CD14-positive monocyte (primary cell): ENCODE measurements around the gene HNMT. TPM values are rescaled to one million over a fixed set of nuclear protein-coding genes. Genes with fewer than 3 reads are reported as not detected.

Source experiments
- DNase-seq, 3 donors: peaks; one replicate each; pipeline ENCODE4 v3.0.0-alpha.2; 2011 to 2022
- H2AFZ ChIP-seq: 2 replicates; pipeline ENCODE4 v1.6.0; 2012; ENCODE audit warnings: mild to moderate bottlenecking, low read depth, low read length, inconsistent platforms; ENCODE audit not compliant: insufficient read depth, poor library complexity, severe bottlenecking
- H3K27ac ChIP-seq, 2 donors: 1 replicate in 1 of 2; 2 replicates in 1 of 2; pipeline ENCODE4 v1.5.1; 2012 to 2013; ENCODE audit warnings: low read length in 2 of 2, control low read depth in 1 of 2, inconsistent platforms in 1 of 2, low read depth in 1 of 2, mild to moderate bottlenecking in 1 of 2
- H3K27me3 ChIP-seq, 2 donors: one replicate each; pipeline versions ENCODE4 v1.6.0 to v1.6.1; 2011 to 2013; ENCODE audit warnings: low read length in 2 of 2; ENCODE audit not compliant: control insufficient read depth in 2 of 2, insufficient read depth in 2 of 2
- H3K36me3 ChIP-seq, 2 donors: replicated peaks in 1 of 2; 1 replicate in 1 of 2; 2 replicates in 1 of 2; pipeline versions ENCODE4 v1.5.1 to v1.6.1; 2012 to 2013; ENCODE audit warnings: low read length in 2 of 2, control low read depth in 1 of 2, inconsistent platforms in 1 of 2, mild to moderate bottlenecking in 1 of 2; ENCODE audit not compliant: insufficient read depth in 2 of 2, control insufficient read depth in 1 of 2
- H3K4me1 ChIP-seq, 2 donors: 1 replicate in 1 of 2; 2 replicates in 1 of 2; pipeline versions ENCODE4 v1.5.1 to v1.6.1; 2012 to 2013; ENCODE audit warnings: low read length in 2 of 2, control low read depth in 1 of 2, inconsistent platforms in 1 of 2, mild to moderate bottlenecking in 1 of 2, moderate library complexity in 1 of 2; ENCODE audit not compliant: insufficient read depth in 2 of 2, control insufficient read depth in 1 of 2
- H3K4me2 ChIP-seq: replicated peaks from 2 replicates; pipeline ENCODE3; 2012; ENCODE audit warnings: low read length, moderate library complexity, mild to moderate bottlenecking; ENCODE audit not compliant: poor library complexity, severe bottlenecking; ENCODE audit errors: extremely low read depth
- H3K4me3 ChIP-seq, 3 experiments: fragments of 200-600 bp in 1 of 3; sonication (generic) in 1 of 3; replicated peaks in 1 of 3; 1 replicate in 2 of 3; 2 replicates in 1 of 3; pipeline ENCODE4 v1.5.1; 2011 to 2013; ENCODE audit warnings: low read length in 3 of 3, mild to moderate bottlenecking in 3 of 3, control low read depth in 2 of 3, low read depth in 2 of 3, inconsistent platforms in 1 of 3, moderate library complexity in 1 of 3
- H3K79me2 ChIP-seq: 2 replicates; pipeline ENCODE4 v1.6.0; 2012; ENCODE audit warnings: mild to moderate bottlenecking, control low read depth, inconsistent platforms, low read length, moderate library complexity; ENCODE audit not compliant: insufficient read depth
- H3K9ac ChIP-seq: 2 replicates; pipeline ENCODE4 v1.6.0; 2017; ENCODE audit warnings: low read length, mild to moderate bottlenecking; ENCODE audit not compliant: insufficient read depth, poor library complexity, severe bottlenecking
- H3K9me3 ChIP-seq, 2 donors: replicated peaks in 1 of 2; 1 replicate in 1 of 2; 2 replicates in 1 of 2; pipeline versions ENCODE4 v1.5.1 to v1.6.1; 2012 to 2013; ENCODE audit warnings: low read length in 2 of 2, control low read depth in 1 of 2; ENCODE audit not compliant: control insufficient read depth in 1 of 2, insufficient read depth in 1 of 2
- H4K20me1 ChIP-seq: 2 replicates; pipeline ENCODE4 v1.6.0; 2012; ENCODE audit warnings: mild to moderate bottlenecking, low read length, control low read depth, moderate library complexity; ENCODE audit not compliant: insufficient read depth
- H3K27ac Mint-ChIP-seq, 7 donors: one replicate each; pipeline ENCODE4 v1.8.0; 2020; ENCODE audit warnings: mild to moderate bottlenecking in 7 of 7, mixed read lengths in 7 of 7, moderate library complexity in 6 of 7, inconsistent platforms in 2 of 7
- H3K27me3 Mint-ChIP-seq, 3 donors: one replicate each; pipeline ENCODE4 v1.8.0; 2021 to 2022; ENCODE audit warnings: low read depth in 3 of 3, mild to moderate bottlenecking in 3 of 3, mixed read lengths in 3 of 3, moderate library complexity in 3 of 3, inconsistent platforms in 1 of 3
- H3K36me3 Mint-ChIP-seq, 2 donors: one replicate each; pipeline ENCODE4 v1.8.0; 2020; ENCODE audit warnings: mixed read lengths in 2 of 2, inconsistent platforms in 1 of 2, mild to moderate bottlenecking in 1 of 2
- H3K4me1 Mint-ChIP-seq: one replicate; pipeline ENCODE4 v1.8.0; 2020; ENCODE audit warnings: mild to moderate bottlenecking, mixed read lengths
- H3K4me3 Mint-ChIP-seq, 2 donors: one replicate each; pipeline ENCODE4 v1.8.0; 2020; ENCODE audit warnings: mild to moderate bottlenecking in 2 of 2, mixed read lengths in 2 of 2, moderate library complexity in 1 of 2
- H3K9me3 Mint-ChIP-seq, 7 donors: one replicate each; pipeline ENCODE4 v1.8.0; 2020 to 2022; ENCODE audit warnings: mixed read lengths in 7 of 7, mild to moderate bottlenecking in 6 of 7, moderate library complexity in 6 of 7, inconsistent platforms in 2 of 7
- WGBS: methylation state at CpG from one replicate; pipeline ENCODE4 v1.1.5; 2013; ENCODE audit warnings: missing lambda C conversion rate; ENCODE audit not compliant: insufficient coverage; 5-methylcytosine and 5-hydroxymethylcytosine counted together
- intact Hi-C, 2 donors: fragments of 100-400 bp; cut with micrococcal nuclease; formaldehyde crosslinking; loops; one replicate each; pipeline versions ENCODE4 v1.15.0 to v1.15.1; 2023
- polyA plus RNA-seq, 3 donors: library from polyadenylated mRNA; depleted of rRNA in 1 of 3; unstranded in 2 of 3; stranded (reverse) in 1 of 3; fragments of 300-500 nt in 2 of 3; fragments of >200 nt in 1 of 3; fragmentation: Illumina TruSeq in 2 of 3; gene quantifications; 1 replicate in 2 of 3; 2 replicates in 1 of 3; pipeline ENCODE4 v1.2.3, GENCODE V29; 2012 to 2021
- TF ChIP-seq, protein P1 (sequence below): fragments of 200-600 bp; IDR thresholded peaks from one replicate; pipeline ENCODE4 v1.8.0; 2022; ENCODE audit warnings: antibody characterized with exemption, mild to moderate bottlenecking

Gene HNMT
- polyA plus RNA-seq, 3 donors: 83.0 to 118 (median 109) TPM

DNA sequence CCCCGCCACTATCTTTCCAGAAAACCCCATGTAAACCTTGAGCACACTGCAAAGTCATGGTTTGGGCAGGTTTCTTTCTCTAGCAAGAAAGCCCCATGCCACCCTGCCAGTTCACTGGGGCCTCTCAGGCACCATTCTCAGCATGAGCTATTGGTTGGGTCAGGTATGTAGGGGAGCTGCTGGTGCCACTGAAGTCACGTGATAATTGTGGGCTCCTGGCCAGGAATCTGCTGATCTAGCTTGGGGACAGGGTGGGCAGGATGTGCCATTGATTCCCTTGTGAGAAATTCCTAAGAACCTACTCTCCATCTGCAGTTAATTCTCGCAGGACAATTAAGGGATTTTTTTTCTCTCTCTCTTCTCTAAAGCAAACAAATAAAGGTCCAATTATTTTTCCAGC, 26.5 kb upstream of the HNMT start:
- H3K9me3 ChIP-seq: no peaks in the 10 kb centered on the region
- H3K9me3 Mint-ChIP-seq: peaks cover 0 to 10% (median 0%) of the 10 kb centered on the region in 7 donors
- H3K79me2 ChIP-seq: no peaks in the 10 kb centered on the region
- H3K36me3 ChIP-seq: no peaks in the 10 kb centered on the region
- TF ChIP-seq, protein P1, sequence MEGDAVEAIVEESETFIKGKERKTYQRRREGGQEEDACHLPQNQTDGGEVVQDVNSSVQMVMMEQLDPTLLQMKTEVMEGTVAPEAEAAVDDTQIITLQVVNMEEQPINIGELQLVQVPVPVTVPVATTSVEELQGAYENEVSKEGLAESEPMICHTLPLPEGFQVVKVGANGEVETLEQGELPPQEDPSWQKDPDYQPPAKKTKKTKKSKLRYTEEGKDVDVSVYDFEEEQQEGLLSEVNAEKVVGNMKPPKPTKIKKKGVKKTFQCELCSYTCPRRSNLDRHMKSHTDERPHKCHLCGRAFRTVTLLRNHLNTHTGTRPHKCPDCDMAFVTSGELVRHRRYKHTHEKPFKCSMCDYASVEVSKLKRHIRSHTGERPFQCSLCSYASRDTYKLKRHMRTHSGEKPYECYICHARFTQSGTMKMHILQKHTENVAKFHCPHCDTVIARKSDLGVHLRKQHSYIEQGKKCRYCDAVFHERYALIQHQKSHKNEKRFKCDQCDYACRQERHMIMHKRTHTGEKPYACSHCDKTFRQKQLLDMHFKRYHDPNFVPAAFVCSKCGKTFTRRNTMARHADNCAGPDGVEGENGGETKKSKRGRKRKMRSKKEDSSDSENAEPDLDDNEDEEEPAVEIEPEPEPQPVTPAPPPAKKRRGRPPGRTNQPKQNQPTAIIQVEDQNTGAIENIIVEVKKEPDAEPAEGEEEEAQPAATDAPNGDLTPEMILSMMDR: no peak
- H3K36me3 Mint-ChIP-seq: no peaks in the 10 kb centered on the region
- H3K4me2 ChIP-seq: no peak overlapping the region
- H3K27ac ChIP-seq: no peak overlapping the region
- WGBS: no CpG with 5 or more reads among the region's 3 CpGs
- H3K4me1 ChIP-seq: no peaks in the 10 kb centered on the region
- no peak overlapping the region for H3K4me3 ChIP-seq
- intact Hi-C loops: no loop called here
- no peaks in the 10 kb centered on the region for H3K27me3 Mint-ChIP-seq
- no peak for DNase-seq
- peaks cover 4% of the 10 kb centered on the region for H3K4me1 Mint-ChIP-seq
- no peak overlapping the region for H3K27ac Mint-ChIP-seq
- H3K27me3 ChIP-seq: no peaks in the 10 kb centered on the region
- H3K4me3 Mint-ChIP-seq: no peak overlapping the region
- no peak overlapping the region for H2AFZ ChIP-seq
- H3K9ac ChIP-seq: no peak overlapping the region
- H4K20me1 ChIP-seq: no peaks in the 10 kb centered on the region

DNA sequence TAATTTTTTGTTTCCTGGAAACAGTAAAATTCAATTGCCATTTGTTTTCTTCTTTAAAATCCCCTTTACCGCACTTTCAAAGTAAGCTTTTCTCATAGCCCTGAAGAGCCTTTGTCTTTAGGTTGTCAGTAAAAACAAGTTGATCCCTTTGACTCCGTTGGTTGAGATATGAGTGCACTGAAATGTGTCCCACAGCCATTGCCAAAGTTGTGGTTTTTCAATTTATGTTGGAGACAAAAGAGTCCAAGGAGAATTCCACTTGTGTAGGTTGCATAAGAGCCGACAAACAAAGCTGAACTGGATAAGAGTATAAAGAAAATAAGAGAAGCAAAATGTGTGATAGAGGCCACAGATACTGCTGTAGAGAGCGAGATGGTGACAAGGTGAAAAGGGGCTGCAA, 26.1 kb upstream of the HNMT start:
- Histone ChIP-seq H3K27ac (no peak overlapping the region), H3K4me1 (no peaks in the 10 kb centered on the region), H3K79me2 (no peaks in the 10 kb centered on the region), H4K20me1 (no peaks in the 10 kb centered on the region), H3K27me3 (no peaks in the 10 kb centered on the region), H2AFZ (no peak overlapping the region), H3K9ac (no peak overlapping the region), H3K4me2 (no peak overlapping the region), H3K36me3 (no peaks in the 10 kb centered on the region), H3K4me3 (no peak overlapping the region), H3K9me3 (no peaks in the 10 kb centered on the region)
- H3K9me3 Mint-ChIP-seq: peaks cover 0 to 8% (median 0%) of the 10 kb centered on the region in 7 donors
- H3K27ac Mint-ChIP-seq: no peak overlapping the region
- H3K4me3 Mint-ChIP-seq: no peak overlapping the region
- peaks cover 4% of the 10 kb centered on the region for H3K4me1 Mint-ChIP-seq
- H3K36me3 Mint-ChIP-seq: no peaks in the 10 kb centered on the region
- DNase-seq: no peak
- peaks cover 0 to under 1% (median 0%) of the 10 kb centered on the region in 3 donors for H3K27me3 Mint-ChIP-seq
- 93% methylated on average over 3 of the region's 4 CpGs for WGBS
- intact Hi-C loops: no loop called here
- TF ChIP-seq, protein P1: no peak
